Activated T-cell treated with anti-CD3 and anti-CD28 coated beads, Interleukin-2, amount 50 U/mL, for 24 hours (primary cell): Measurements from ENCODE around the gene THSD7A.

ENCODE experiments used
- DNase-seq: peaks from one replicate; pipeline ENCODE4 v3.0.0-alpha.2; 2020
- H3K27ac Mint-ChIP-seq: 2 replicates; pipeline ENCODE4 v1.8.0; 2020; ENCODE audit warnings: mild to moderate bottlenecking, mixed read lengths
- H3K27me3 Mint-ChIP-seq: 2 replicates; pipeline ENCODE4 v1.8.0; 2020; ENCODE audit warnings: mixed read lengths
- H3K36me3 Mint-ChIP-seq: 2 replicates; pipeline ENCODE4 v1.8.0; 2020; ENCODE audit warnings: low read depth, mixed read lengths
- H3K4me1 Mint-ChIP-seq: 2 replicates; pipeline ENCODE4 v1.8.0; 2020; ENCODE audit warnings: low read depth, mixed read lengths
- H3K4me3 Mint-ChIP-seq: 2 replicates; pipeline ENCODE4 v1.8.0; 2020; ENCODE audit warnings: mild to moderate bottlenecking, moderate library complexity, mixed read lengths
- H3K9me3 Mint-ChIP-seq: 2 replicates; pipeline ENCODE4 v1.8.0; 2020; ENCODE audit warnings: mixed read lengths

THSD7A gene

GRCh38 chr7:11436773-11437524 is 395.0 kb downstream of the THSD7A start:
- no peak for DNase-seq
- H3K4me3 Mint-ChIP-seq = no peak overlapping the region
- H3K9me3 Mint-ChIP-seq = no peaks in the 10 kb centered on the region
- H3K27ac Mint-ChIP-seq = no peak overlapping the region
- no peaks in the 10 kb centered on the region for H3K36me3 Mint-ChIP-seq
- no peaks in the 10 kb centered on the region for H3K4me1 Mint-ChIP-seq
- no peaks in the 10 kb centered on the region for H3K27me3 Mint-ChIP-seq

GRCh38 chr7:11436316-11436715 is 395.7 kb downstream of the THSD7A start:
- H3K36me3 Mint-ChIP-seq = no peaks in the 10 kb centered on the region
- H3K27ac Mint-ChIP-seq = no peak overlapping the region
- H3K4me1 Mint-ChIP-seq = no peaks in the 10 kb centered on the region
- no peak overlapping the region for H3K4me3 Mint-ChIP-seq
- DNase-seq = no peak
- no peaks in the 10 kb centered on the region for H3K27me3 Mint-ChIP-seq
- H3K9me3 Mint-ChIP-seq = no peaks in the 10 kb centered on the region

- no peaks in the 10 kb centered on the region for H3K36me3 Mint-ChIP-seq
- H3K27me3 Mint-ChIP-seq = no peaks in the 10 kb centered on the region
- no peaks in the 10 kb centered on the region for H3K4me1 Mint-ChIP-seq
- no peak overlapping the region for H3K4me3 Mint-ChIP-seq
- H3K9me3 Mint-ChIP-seq = no peaks in the 10 kb centered on the region
- no peak overlapping the region for H3K27ac Mint-ChIP-seq
- no peak for DNase-seq
These were observed 397.6 kb downstream of the THSD7A start for GRCh38 chr7:11434366-11434765.

GRCh38 chr7:11430841-11431240 is 401.2 kb downstream of the THSD7A start:
- Mint-ChIP-seq H3K4me3 (no peak overlapping the region), H3K27ac (no peak overlapping the region), H3K36me3 (no peaks in the 10 kb centered on the region), H3K27me3 (no peaks in the 10 kb centered on the region), H3K4me1 (no peaks in the 10 kb centered on the region), H3K9me3 (no peaks in the 10 kb centered on the region)
- no peak for DNase-seq

- no peaks in the 10 kb centered on the region for H3K36me3 Mint-ChIP-seq
- no peak overlapping the region for H3K4me3 Mint-ChIP-seq
- DNase-seq = no peak
- H3K27ac Mint-ChIP-seq = no peak overlapping the region
- no peaks in the 10 kb centered on the region for H3K9me3 Mint-ChIP-seq
- no peaks in the 10 kb centered on the region for H3K27me3 Mint-ChIP-seq
- no peaks in the 10 kb centered on the region for H3K4me1 Mint-ChIP-seq
These were observed 401.9 kb downstream of the THSD7A start for GRCh38 chr7:11430112-11430511.

- H3K27ac Mint-ChIP-seq = no peak overlapping the region
- no peaks in the 10 kb centered on the region for H3K9me3 Mint-ChIP-seq
- H3K27me3 Mint-ChIP-seq = no peaks in the 10 kb centered on the region
- H3K4me3 Mint-ChIP-seq = no peak overlapping the region
- no peaks in the 10 kb centered on the region for H3K4me1 Mint-ChIP-seq
- no peak for DNase-seq
- H3K36me3 Mint-ChIP-seq = no peaks in the 10 kb centered on the region
These were observed 403.0 kb downstream of the THSD7A start for GRCh38 chr7:11428877-11429581.

- H3K4me3 Mint-ChIP-seq = no peak overlapping the region
- no peaks in the 10 kb centered on the region for H3K27me3 Mint-ChIP-seq
- no peaks in the 10 kb centered on the region for H3K9me3 Mint-ChIP-seq
- H3K36me3 Mint-ChIP-seq = no peaks in the 10 kb centered on the region
- H3K27ac Mint-ChIP-seq = no peak overlapping the region
- no peaks in the 10 kb centered on the region for H3K4me1 Mint-ChIP-seq
- no peak for DNase-seq
These were observed 404.2 kb downstream of the THSD7A start for GRCh38 chr7:11427686-11428273.

GRCh38 chr7:11424006-11424405 is 408.0 kb downstream of the THSD7A start:
- H3K4me3 Mint-ChIP-seq = no peak overlapping the region
- H3K4me1 Mint-ChIP-seq = no peaks in the 10 kb centered on the region
- no peak for DNase-seq
- H3K27me3 Mint-ChIP-seq = no peaks in the 10 kb centered on the region
- H3K27ac Mint-ChIP-seq = no peak overlapping the region
- no peaks in the 10 kb centered on the region for H3K36me3 Mint-ChIP-seq
- no peaks in the 10 kb centered on the region for H3K9me3 Mint-ChIP-seq

- Mint-ChIP-seq H3K4me3 (no peak overlapping the region), H3K27ac (no peak overlapping the region), H3K27me3 (no peaks in the 10 kb centered on the region), H3K36me3 (no peaks in the 10 kb centered on the region), H3K4me1 (no peaks in the 10 kb centered on the region), H3K9me3 (no peaks in the 10 kb centered on the region)
- DNase-seq = no peak
These were observed 411.9 kb downstream of the THSD7A start for GRCh38 chr7:11420049-11420448.

- no peak for DNase-seq
- no peak overlapping the region for H3K4me3 Mint-ChIP-seq
- no peaks in the 10 kb centered on the region for H3K4me1 Mint-ChIP-seq
- H3K27ac Mint-ChIP-seq = no peak overlapping the region
- H3K9me3 Mint-ChIP-seq = no peaks in the 10 kb centered on the region
- H3K27me3 Mint-ChIP-seq = no peaks in the 10 kb centered on the region
- no peaks in the 10 kb centered on the region for H3K36me3 Mint-ChIP-seq
These were observed 415.1 kb downstream of the THSD7A start for GRCh38 chr7:11416641-11417458.

GRCh38 chr7:11415101-11415500 is 416.9 kb downstream of the THSD7A start:
- no peaks in the 10 kb centered on the region for H3K36me3 Mint-ChIP-seq
- H3K27ac Mint-ChIP-seq = no peak overlapping the region
- no peak overlapping the region for H3K4me3 Mint-ChIP-seq
- no peaks in the 10 kb centered on the region for H3K9me3 Mint-ChIP-seq
- no peaks in the 10 kb centered on the region for H3K4me1 Mint-ChIP-seq
- H3K27me3 Mint-ChIP-seq = no peaks in the 10 kb centered on the region
- no peak for DNase-seq

- H3K4me3 Mint-ChIP-seq = no peak overlapping the region
- H3K4me1 Mint-ChIP-seq = no peaks in the 10 kb centered on the region
- no peaks in the 10 kb centered on the region for H3K36me3 Mint-ChIP-seq
- no peak for DNase-seq
- H3K27ac Mint-ChIP-seq = no peak overlapping the region
- H3K9me3 Mint-ChIP-seq = no peaks in the 10 kb centered on the region
- H3K27me3 Mint-ChIP-seq = no peaks in the 10 kb centered on the region
These were observed 418.1 kb downstream of the THSD7A start for GRCh38 chr7:11413901-11414300.

GRCh38 chr7:11412036-11412435 is 420.0 kb downstream of the THSD7A start:
- H3K4me1 Mint-ChIP-seq = no peaks in the 10 kb centered on the region
- H3K27ac Mint-ChIP-seq = no peak overlapping the region
- DNase-seq = no peak
- H3K4me3 Mint-ChIP-seq = no peak overlapping the region
- H3K27me3 Mint-ChIP-seq = no peaks in the 10 kb centered on the region
- no peaks in the 10 kb centered on the region for H3K9me3 Mint-ChIP-seq
- no peaks in the 10 kb centered on the region for H3K36me3 Mint-ChIP-seq
